LNCaP clone FGC (cell line): Measurements from ENCODE around the gene TUBB2B.
"Not testable (repeated sequence)": the region's sequence is repeated elsewhere in the genome, so short reads cannot be mapped to it uniquely, and the experiment has no call there.

Experiments
- DNase-seq: peaks from one replicate; pipeline ENCODE4 v3.0.0-alpha.2; 2011; ENCODE audit warnings: low read depth
- H3K4me3 ChIP-seq: 2 replicates; pipeline ENCODE4 v1.5.1; 2011; ENCODE audit warnings: mild to moderate bottlenecking, low read depth, low read length, control low read depth
- CTCF ChIP-seq: IDR thresholded peaks from 2 replicates; pipeline ENCODE4 v1.5.1; 2012; ENCODE audit warnings: mild to moderate bottlenecking; ENCODE audit not compliant: control insufficient read depth, insufficient read depth; ENCODE audit errors: extremely low read depth

TUBB2B gene

GRCh38 chr6:3202999-3203696, 24.3 kb downstream of the TUBB2B start:
- DNase-seq = no peak
- no peak overlapping the region for H3K4me3 ChIP-seq
- TF ChIP-seq CTCF = no peak

GRCh38 chr6:3201388-3201787, 26.1 kb downstream of the TUBB2B start:
- TF ChIP-seq CTCF = no peak
- H3K4me3 ChIP-seq = no peak overlapping the region
- DNase-seq = no peak

GRCh38 chr6:3200682-3201081, 26.8 kb downstream of the TUBB2B start:
- no peak for TF ChIP-seq CTCF
- no peak for DNase-seq
- no peak overlapping the region for H3K4me3 ChIP-seq

- H3K4me3 ChIP-seq = no peak overlapping the region
- TF ChIP-seq CTCF = no peak
- no peak for DNase-seq
Measured at GRCh38 chr6:3199382-3199781, 28.1 kb downstream of the TUBB2B start.

- not testable (repeated sequence) for H3K4me3 ChIP-seq, DNase-seq
Measured at GRCh38 chr6:3197734-3198133, 29.7 kb downstream of the TUBB2B start.

GRCh38 chr6:3196770-3197169, 30.7 kb downstream of the TUBB2B start:
- no peak for DNase-seq
- TF ChIP-seq CTCF = no peak
- H3K4me3 ChIP-seq = no peak overlapping the region

GRCh38 chr6:3195695-3196497, 31.6 kb downstream of the TUBB2B start:
- no peak overlapping the region for H3K4me3 ChIP-seq
- DNase-seq = no peak
- peak; percentile 6; the same call in 1 of the 2 replicates for TF ChIP-seq CTCF
